ENCODE data around the gene RANBP3L.
"Not testable (repeated sequence)": the region's sequence is repeated elsewhere in the genome, so short reads cannot be mapped to it uniquely, and the experiment has no call there.

The RANBP3L gene, protein sequence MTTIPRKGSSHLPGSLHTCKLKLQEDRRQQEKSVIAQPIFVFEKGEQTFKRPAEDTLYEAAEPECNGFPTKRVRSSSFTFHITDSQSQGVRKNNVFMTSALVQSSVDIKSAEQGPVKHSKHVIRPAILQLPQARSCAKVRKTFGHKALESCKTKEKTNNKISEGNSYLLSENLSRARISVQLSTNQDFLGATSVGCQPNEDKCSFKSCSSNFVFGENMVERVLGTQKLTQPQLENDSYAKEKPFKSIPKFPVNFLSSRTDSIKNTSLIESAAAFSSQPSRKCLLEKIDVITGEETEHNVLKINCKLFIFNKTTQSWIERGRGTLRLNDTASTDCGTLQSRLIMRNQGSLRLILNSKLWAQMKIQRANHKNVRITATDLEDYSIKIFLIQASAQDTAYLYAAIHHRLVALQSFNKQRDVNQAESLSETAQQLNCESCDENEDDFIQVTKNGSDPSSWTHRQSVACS

DNA sequence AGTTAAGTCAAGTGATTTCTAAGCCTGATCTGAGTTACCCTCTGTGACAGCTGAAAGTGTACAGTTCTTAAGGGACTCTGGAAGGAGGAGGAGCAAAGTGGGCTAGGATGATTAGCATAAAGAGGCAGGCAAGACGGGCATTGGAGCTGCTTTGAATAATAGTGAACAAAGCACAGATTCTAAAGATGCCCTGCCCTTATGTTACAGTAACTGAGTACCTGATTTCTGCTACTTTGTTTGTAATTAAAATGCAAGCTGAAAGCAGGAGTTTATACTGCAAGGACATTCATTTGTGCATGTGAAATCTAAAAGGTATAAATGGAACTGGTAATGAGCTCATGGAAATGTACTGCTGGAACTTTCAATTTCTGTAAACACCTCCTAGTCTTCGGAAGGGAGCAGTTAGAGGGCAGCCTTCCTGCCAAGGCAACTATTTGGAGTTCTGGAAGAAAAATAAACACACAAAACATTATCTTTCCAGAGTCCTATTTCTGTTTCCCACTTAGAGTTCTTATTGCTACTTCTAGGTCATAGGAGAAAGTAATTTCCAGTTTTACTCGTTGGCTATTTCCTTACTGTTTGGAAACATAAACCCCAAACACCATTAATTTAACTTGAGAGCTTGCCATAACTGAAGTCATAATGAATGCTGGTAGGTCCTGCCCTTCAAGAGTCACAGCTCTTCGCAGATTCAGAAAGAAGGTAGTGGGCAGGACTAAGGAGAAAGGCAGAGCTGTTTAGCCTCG is at the start of gene RANBP3L:
TSS of gene RANBP3L (minus strand) at position 45 of the 746 bp plus-strand sequence. CDS start 486 bp downstream, outside the sequence.
- no peak for DNase-seq

- DNase-seq = no peak
Observed at GRCh38 chr5:36346896-36347690, 45.4 kb upstream of the RANBP3L start.

DNA sequence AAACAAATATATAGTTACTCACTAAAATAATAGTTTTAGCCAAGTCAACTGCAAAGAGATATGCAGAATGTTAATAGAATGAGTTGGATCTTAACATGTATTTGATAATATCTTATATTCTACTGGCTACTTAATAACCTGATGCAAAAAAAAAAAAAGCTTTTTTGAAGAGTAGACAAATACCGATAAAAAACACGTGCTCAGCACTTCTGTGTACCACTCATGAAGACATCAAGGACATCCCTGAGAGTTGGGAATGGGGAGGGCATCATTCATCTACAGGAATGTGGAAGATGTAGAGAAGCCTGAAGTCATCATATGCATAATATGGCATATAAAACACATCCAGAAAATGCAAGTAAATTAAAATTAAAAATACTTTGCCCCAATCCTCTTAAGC is 43.2 kb upstream of the RANBP3L start:
- DNase-seq = no peak

DNA sequence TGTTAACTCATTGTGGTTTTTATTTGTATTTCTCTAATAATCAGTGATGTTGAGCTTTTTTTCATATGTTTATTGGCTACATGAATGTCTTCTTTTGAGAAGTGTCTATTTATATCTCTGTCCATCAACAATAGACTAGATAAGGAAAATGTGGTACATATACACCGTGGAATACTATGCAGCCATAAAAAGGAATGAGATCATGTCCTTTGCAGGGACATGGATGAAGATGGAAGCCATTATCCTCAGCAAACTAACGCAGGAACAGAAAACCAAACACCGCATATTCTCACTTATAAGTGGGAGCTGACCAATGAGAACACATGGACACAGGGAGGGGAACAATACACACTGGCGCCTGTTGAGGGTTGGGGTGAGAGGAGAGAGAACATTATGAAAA is 40.0 kb upstream of the RANBP3L start:
- DNase-seq = not testable (repeated sequence)

- DNase-seq = no peak
Observed at GRCh38 chr5:36337597-36337996, 35.9 kb upstream of the RANBP3L start.

DNA sequence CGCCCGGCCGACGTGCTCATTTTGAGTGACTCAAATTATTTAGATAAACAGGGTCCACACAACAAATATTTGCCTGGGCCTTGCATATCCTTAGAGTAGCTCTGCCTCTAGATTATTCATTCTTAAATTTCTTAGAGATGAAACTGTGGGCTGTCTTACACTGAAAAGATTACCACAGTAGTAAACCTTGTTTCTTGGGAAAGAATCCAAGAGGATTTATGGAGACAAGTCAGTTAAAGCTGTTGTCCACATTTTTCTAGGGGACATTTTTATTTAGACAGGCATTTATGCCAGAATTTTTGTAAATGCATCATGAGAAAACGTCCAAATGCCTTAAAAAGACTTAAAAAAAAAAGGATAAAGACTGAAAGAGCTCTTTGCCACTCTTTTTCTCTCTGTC is 32.6 kb upstream of the RANBP3L start:
- no peak for DNase-seq

GRCh38 chr5:36332720-36333119 is 31.0 kb upstream of the RANBP3L start:
- DNase-seq = not testable (repeated sequence)

DNA sequence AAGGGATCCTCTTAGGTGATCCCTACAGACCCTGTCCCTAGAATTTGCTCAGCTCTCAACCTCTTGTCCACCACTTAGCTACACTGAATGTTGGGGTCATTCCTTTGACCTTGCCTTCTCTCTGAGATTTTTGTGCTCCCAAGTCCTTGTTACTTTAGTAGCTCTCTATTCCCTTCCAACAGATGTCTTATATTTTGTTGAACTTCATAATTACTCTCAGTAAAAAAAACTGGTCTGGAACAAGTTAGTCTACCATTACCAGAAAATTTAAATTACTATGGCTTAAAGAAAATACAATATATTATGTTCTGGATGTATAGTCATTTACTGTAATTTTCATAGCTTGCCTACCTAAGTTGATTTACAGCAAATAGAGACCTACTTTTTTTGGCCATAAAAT is 23.5 kb upstream of the RANBP3L start:
- DNase-seq = no peak

DNA sequence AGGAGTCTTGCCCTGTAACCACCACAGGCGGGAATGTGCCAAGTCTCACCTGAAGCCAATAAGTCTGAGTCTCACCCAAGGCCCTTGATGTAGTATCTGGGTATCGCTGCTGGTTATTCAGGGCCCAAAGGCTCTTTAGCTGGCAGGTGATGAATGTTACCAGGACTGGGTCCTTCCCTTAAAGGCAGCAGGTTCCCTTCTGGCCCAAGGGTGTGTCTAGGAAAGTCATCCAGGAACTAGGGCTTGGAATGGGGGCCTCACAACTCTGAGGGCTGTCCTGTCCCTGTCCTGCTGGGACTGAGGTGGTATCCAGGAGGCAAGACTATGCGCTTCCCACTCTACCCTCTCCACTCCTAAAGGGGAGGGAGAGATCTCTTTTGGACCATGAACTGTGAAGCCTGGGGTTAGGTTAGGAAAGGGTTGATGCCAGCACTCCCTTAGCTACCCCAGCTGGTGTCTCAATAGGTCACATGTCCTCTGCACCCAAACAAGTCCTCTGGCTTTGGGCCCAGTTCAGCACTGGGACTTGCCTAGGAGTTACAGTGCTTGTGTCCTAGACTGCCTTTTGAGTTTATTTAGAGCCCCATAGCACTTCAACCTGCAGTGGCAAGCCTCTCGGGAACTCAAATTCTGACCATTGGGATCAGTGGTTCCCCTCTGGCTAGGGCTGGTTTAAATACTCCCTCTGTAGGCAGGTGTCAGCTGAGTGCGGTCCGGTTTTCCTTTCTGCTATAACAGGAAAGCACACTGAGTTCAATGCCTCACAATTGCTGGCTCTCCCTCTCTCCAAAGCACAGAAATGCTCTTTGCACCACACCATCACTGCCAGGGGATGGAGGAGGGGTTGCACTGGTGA is 22.5 kb upstream of the RANBP3L start:
- DNase-seq = no peak

DNA sequence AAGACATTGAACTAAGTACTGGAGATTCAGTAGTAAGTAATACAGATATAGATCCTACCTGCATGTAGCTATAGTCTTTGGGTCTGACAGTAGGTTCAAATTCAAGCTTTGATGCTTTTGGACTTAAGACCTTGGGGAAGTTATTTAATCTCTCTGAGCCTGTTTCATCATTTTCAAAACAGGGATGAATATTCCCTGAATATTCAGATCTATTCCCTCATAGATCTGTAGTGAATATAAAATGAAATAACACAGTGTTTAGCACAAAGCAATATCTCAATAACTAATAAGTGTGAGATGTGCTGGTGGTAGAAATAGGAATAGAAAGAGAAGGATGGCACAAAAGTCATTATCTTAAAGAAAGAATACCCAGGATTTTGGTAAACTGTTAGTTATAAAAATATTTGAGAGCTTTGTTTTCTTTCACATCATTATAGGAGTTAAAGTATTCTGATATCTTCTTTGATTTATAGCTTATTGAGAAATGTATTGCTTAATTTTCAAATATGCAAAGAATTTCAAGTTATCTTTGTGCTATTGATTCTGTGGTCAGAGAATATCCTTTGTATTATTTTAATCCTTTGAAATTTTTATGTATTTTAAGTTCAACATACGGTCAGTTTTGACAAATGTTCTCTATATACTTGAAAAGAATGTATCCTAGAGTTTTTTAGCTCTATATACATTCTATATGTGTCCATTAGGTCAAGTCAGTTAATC is 11.4 kb upstream of the RANBP3L start:
- DNase-seq = no peak

DNA sequence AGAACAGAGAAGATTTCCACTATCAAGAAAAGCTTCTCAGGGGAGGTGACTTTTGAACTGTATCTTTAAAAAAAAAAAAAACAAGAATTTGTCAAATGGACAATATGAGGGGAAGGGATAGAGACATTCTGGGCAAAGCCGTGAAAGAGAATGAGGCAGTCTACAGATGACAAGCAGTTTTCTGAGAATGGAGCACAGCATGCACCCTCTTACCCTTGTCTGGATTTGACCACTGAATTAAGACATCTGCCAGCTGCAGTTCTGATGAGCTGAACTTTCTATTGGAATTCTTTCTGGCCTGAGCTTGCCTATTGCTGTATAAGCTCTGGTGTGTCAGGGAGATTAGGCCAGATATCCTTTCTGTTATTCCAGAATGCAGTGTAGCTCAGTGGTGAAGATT is 10.3 kb upstream of the RANBP3L start:
- DNase-seq = no peak

GRCh38 chr5:36310138-36310537 is 8.4 kb upstream of the RANBP3L start:
- DNase-seq = no peak

- DNase-seq = peak in 1 of 2 experiments; percentile 6
Observed at GRCh38 chr5:36305571-36306326, 4.0 kb upstream of the RANBP3L start.

GRCh38 chr5:36304095-36304805 is 2.5 kb upstream of the RANBP3L start:
- DNase-seq = no peak

DNA sequence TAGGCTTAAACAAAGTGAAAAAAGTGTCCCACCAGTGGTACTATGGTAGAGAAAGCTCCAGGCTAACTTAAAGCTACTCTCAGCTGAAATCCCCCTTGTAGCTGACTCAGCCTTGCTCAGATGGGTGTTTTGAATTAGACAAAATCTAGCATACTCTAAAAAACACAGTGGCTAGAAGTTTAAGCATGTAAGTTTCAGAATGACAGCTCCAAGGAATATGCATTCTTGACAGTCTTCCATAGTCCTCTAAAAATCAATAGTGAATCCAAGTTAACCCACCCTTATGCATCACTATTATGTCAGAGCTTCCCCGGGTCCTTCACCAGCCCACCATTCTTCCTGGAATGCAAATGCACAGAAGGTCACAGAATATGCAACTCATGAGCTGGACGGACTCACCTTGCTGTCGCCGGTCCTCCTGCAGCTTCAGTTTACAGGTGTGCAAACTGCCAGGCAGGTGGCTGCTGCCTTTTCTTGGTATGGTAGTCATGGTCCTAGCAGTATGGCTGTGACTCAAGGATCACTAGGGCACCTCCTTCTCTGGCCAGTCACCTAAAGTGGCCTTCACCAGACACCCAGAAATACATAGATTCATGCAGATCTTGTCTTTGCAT is 668 bp downstream of the RANBP3L start:
- no peak for DNase-seq

DNA sequence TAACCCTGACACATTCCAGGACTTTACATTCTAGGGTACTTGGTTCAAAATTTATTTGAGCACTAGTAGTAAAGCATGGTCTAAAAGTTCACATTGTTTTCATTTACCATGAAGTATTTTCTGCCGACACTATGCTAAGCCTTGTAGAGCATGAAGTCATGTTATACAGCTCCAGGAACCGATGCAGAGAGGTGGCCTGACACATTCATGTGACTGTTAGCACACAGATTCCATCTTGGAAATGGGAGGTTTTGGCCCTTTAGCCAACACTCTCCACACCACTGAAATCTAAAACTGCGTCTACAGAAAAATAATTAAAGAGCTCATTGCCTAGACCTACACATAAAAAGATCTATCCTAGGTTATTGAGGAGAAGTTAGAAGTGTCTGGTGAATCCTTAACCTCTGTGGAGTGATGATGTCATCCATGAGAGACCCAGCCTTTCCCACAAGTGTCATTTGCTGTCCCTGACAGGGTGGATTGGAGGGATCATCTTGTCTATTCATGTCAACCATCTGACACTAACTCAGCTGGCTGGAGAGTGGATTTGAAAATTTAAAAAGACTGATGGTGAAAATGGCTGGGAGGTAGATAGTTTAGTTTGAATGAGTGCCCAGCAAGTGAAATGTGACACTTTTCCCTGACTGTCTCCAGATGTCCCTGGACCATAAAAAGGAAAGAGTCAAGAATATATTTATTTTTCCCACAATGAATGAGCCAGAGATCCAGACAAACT is 1.3 kb downstream of the RANBP3L start:
- no peak for DNase-seq

- DNase-seq = no peak
Observed at GRCh38 chr5:36298552-36298951, 3.1 kb downstream of the RANBP3L start.

- DNase-seq = no peak
Observed at GRCh38 chr5:36297653-36298052, 4.0 kb downstream of the RANBP3L start.
